Caco-2 (cell line): ENCODE measurements around the gene FZD4. TPM values are rescaled to one million over a fixed set of nuclear protein-coding genes. Genes with fewer than 3 reads are reported as not detected.
"Not testable (repeated sequence)": the region's sequence is repeated elsewhere in the genome, so short reads cannot be mapped to it uniquely, and the experiment has no call there.

Source experiments
- BruUV-seq: library from RNA; stranded (reverse); fragments of 400-500 nt; replicated peaks from 2 replicates; lab custom pipeline; 2021; lab: Mats Ljungman, UMichigan
- CTCF ChIA-PET: fragments of 300-600 bp; sonication (Branson Sonifier 250); formaldehyde crosslinking; loops from one replicate; lab custom pipeline; 2022; ENCODE audit warnings: antibody characterized with exemption; lab: Charles Lee
- POLR2A ChIA-PET: fragments of 300-600 bp; sonication (Branson Sonifier 250); formaldehyde crosslinking; loops from one replicate; lab custom pipeline; 2022; ENCODE audit warnings: antibody characterized with exemption; lab: Charles Lee
- DNase-seq, 2 experiments: peaks; one replicate each; pipeline versions ENCODE4 v3.0.0 to v3.0.0-alpha.2; 2020 to 2022
- H3K27me3 ChIP-seq: replicated peaks from 2 replicates; pipeline ENCODE4 v1.6.0; 2011; ENCODE audit warnings: low read length; ENCODE audit not compliant: control insufficient read depth, insufficient read depth
- H3K36me3 ChIP-seq: 2 replicates; pipeline ENCODE4 v1.5.1; 2011; ENCODE audit warnings: low read length; ENCODE audit not compliant: control insufficient read depth, insufficient read depth
- H3K4me1 ChIP-seq: fragments of 250-450 bp; sonication (Bioruptor Pico); 2 replicates; pipeline ENCODE4 v1.5.1; 2020; ENCODE audit warnings: mild to moderate bottlenecking
- H3K4me3 ChIP-seq: 2 replicates; pipeline ENCODE4 v1.5.1; 2011; ENCODE audit warnings: low read depth, mild to moderate bottlenecking, control low read depth, low read length
- H3K9me3 ChIP-seq: fragments of 250-450 bp; sonication (Bioruptor Pico); 2 replicates; pipeline ENCODE4 v1.5.1; 2020; ENCODE audit warnings: mild to moderate bottlenecking, moderate library complexity
- H3K27ac Mint-ChIP-seq: one replicate; pipeline ENCODE4 v1.8.0; 2022; ENCODE audit warnings: mixed read lengths; ENCODE audit not compliant: unreplicated experiment
- H3K27me3 Mint-ChIP-seq: one replicate; pipeline ENCODE4 v1.8.0; 2022; ENCODE audit warnings: mixed read lengths; ENCODE audit not compliant: insufficient read depth, unreplicated experiment
- H3K36me3 Mint-ChIP-seq: one replicate; pipeline ENCODE4 v1.8.0; 2022; ENCODE audit warnings: mild to moderate bottlenecking, mixed read lengths; ENCODE audit not compliant: insufficient read depth, unreplicated experiment
- H3K4me1 Mint-ChIP-seq: one replicate; pipeline ENCODE4 v1.8.0; 2022; ENCODE audit warnings: low read depth, mixed read lengths; ENCODE audit not compliant: unreplicated experiment
- H3K4me3 Mint-ChIP-seq: one replicate; pipeline ENCODE4 v1.8.0; 2022; ENCODE audit warnings: mild to moderate bottlenecking, moderate library complexity, mixed read lengths; ENCODE audit not compliant: unreplicated experiment
- H3K9me3 Mint-ChIP-seq: one replicate; pipeline ENCODE4 v1.8.0; 2022; ENCODE audit warnings: mixed read lengths; ENCODE audit not compliant: unreplicated experiment
- intact Hi-C: fragments of 100-400 bp; cut with micrococcal nuclease; formaldehyde crosslinking; loops from one replicate; pipeline ENCODE4 v1.10.0; 2022; ENCODE audit not compliant: unreplicated experiment
- total RNA-seq: library from RNA; stranded (reverse); gene quantifications from 2 replicates; pipeline ENCODE4 v1.2.3, GENCODE V29; 2022
- TF ChIP-seq, protein P1 (sequence below), 2 experiments: fragments of 200-600 bp in 1 of 2; IDR thresholded peaks; 1 replicate in 1 of 2; 2 replicates in 1 of 2; pipeline versions ENCODE4 v1.5.1 to v1.8.0; 2011 to 2022; ENCODE audit warnings: antibody characterized with exemption in 1 of 2, control low read depth in 1 of 2, inconsistent platforms in 1 of 2, low read depth in 1 of 2, low read length in 1 of 2, mild to moderate bottlenecking in 1 of 2, moderate library complexity in 1 of 2; ENCODE audit not compliant: insufficient read depth in 1 of 2, severe bottlenecking in 1 of 2, unreplicated experiment in 1 of 2

FZD4 gene
- total RNA-seq, 1 experiment from 2014 or later = 78.4 TPM

DNA sequence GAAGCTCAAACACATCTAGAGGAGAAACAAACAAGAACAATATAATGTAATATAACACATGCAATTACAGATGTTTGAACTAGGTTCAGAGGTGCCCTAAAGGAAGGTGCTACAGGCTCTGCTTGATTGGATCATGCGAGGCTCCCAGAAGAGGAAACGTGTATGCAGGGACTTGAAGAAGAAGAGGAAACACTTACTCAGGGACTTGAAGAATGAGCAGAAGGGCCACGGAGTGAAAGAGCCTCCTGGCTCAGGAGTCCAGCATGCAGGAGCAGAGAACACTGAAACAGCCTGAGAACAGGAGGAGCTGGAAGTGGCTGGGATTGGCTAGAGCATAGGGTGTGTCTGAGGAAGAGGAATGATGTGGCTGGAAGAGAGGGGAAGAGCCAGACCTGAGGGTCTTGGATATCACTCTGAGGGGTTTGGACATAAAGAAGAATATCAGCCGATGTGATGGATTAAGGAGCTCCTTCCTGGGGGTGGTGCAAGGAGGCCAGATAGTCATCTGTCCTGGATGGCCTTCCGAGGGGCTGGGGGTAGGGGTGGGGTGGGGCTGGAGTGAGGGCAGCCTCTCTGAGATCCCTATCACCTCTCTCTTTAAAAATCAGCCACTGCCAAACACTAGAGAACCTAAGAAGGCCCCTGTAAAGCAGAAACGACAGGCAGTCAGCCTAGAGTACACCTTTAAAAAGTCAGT is 16.8 kb downstream of the FZD4 start:
- BruUV-seq = no TSS peak
- CTCF ChIA-PET = interaction anchor here (0.6 to 5.8 kb wide), 13 partner anchors 14 to 1729 kb away, joined by 3 to 64 read pairs (median 6); partner anchors contain the start of genes FZD4 and TMEM135
- Mint-ChIP-seq H3K27ac (no peak overlapping the region), H3K27me3 (no peaks in the 10 kb centered on the region), H3K4me3 (no peak overlapping the region), H3K9me3 (no peaks in the 10 kb centered on the region), H3K36me3 (peaks cover under 1% of the 10 kb centered on the region), H3K4me1 (peaks cover 52% of the 10 kb centered on the region)
- H3K4me1 ChIP-seq = peaks cover 51% of the 10 kb centered on the region
- TF ChIP-seq, protein P1, sequence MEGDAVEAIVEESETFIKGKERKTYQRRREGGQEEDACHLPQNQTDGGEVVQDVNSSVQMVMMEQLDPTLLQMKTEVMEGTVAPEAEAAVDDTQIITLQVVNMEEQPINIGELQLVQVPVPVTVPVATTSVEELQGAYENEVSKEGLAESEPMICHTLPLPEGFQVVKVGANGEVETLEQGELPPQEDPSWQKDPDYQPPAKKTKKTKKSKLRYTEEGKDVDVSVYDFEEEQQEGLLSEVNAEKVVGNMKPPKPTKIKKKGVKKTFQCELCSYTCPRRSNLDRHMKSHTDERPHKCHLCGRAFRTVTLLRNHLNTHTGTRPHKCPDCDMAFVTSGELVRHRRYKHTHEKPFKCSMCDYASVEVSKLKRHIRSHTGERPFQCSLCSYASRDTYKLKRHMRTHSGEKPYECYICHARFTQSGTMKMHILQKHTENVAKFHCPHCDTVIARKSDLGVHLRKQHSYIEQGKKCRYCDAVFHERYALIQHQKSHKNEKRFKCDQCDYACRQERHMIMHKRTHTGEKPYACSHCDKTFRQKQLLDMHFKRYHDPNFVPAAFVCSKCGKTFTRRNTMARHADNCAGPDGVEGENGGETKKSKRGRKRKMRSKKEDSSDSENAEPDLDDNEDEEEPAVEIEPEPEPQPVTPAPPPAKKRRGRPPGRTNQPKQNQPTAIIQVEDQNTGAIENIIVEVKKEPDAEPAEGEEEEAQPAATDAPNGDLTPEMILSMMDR (IDR thresholded peaks at IDR 0.05; ENCODE audit: insufficient read depth in 1 of 2, low read depth in 1 of 2, low read length in 1 of 2, severe bottlenecking in 1 of 2, unreplicated experiment in 1 of 2) = no peak
- H3K4me3 ChIP-seq = no peak overlapping the region
- H3K9me3 ChIP-seq = no peaks in the 10 kb centered on the region
- intact Hi-C loops = loop anchor here (2.0 kb wide), 3 partner anchors 14 to 414 kb away; no protein-coding TSS in a partner anchor
- H3K36me3 ChIP-seq = no peaks in the 10 kb centered on the region
- POLR2A ChIA-PET = interaction anchor here (1.2 kb wide), 1 partner anchor 99 kb away, joined by 3 read pairs; the partner anchor contains the start of gene TMEM135
- DNase-seq = no peak
- no peaks in the 10 kb centered on the region for H3K27me3 ChIP-seq

GRCh38 chr11:86937193-86937806 is 17.9 kb downstream of the FZD4 start:
- CTCF ChIA-PET = interaction anchor here (0.7 to 5.8 kb wide), 3 partner anchors 13 to 84 kb away, joined by 3 to 64 read pairs (median 9); partner anchors contain the start of gene FZD4

GRCh38 chr11:86934926-86935579 is 20.1 kb downstream of the FZD4 start:
- Histone ChIP-seq H3K27me3 (no peaks in the 10 kb centered on the region), H3K36me3 (no peaks in the 10 kb centered on the region), H3K9me3 (no peaks in the 10 kb centered on the region), H3K4me1 (peaks cover 19% of the 10 kb centered on the region), H3K4me3 (no peak overlapping the region)
- H3K4me1 Mint-ChIP-seq = peaks cover 40% of the 10 kb centered on the region
- DNase-seq = no peak
- ChIA-PET CTCF (interaction anchor here (0.6 kb wide), 2 partner anchors 59 to 358 kb away, joined by 3 read pairs; no protein-coding TSS in a partner anchor), POLR2A (no interaction called here)
- BruUV-seq = no TSS peak
- no peak overlapping the region for H3K27ac Mint-ChIP-seq
- TF ChIP-seq, protein P1 (IDR thresholded peaks at IDR 0.05; ENCODE audit: insufficient read depth in 1 of 2, low read depth in 1 of 2, low read length in 1 of 2, severe bottlenecking in 1 of 2, unreplicated experiment in 1 of 2) = no peak
- no peaks in the 10 kb centered on the region for H3K27me3 Mint-ChIP-seq
- intact Hi-C loops = no loop called here
- H3K4me3 Mint-ChIP-seq = no peak overlapping the region
- peaks cover 16% of the 10 kb centered on the region for H3K36me3 Mint-ChIP-seq
- no peaks in the 10 kb centered on the region for H3K9me3 Mint-ChIP-seq

More at GRCh38 chr11:86937193-86937806, 17.9 kb downstream of the FZD4 start:
- intact Hi-C loops, H3K27ac Mint-ChIP-seq, H3K4me3 Mint-ChIP-seq, BruUV-seq, H3K36me3 ChIP-seq, H3K27me3 ChIP-seq, H3K36me3 Mint-ChIP-seq, POLR2A ChIA-PET, H3K4me3 ChIP-seq, H3K9me3 Mint-ChIP-seq, H3K27me3 Mint-ChIP-seq, H3K9me3 ChIP-seq, DNase-seq: not testable (repeated sequence)
- H3K4me1 Mint-ChIP-seq = peaks cover 47% of the 10 kb centered on the region
- H3K4me1 ChIP-seq = peaks cover 41% of the 10 kb centered on the region
